ENCODE data around the gene TOB2.

Gene TOB2, protein sequence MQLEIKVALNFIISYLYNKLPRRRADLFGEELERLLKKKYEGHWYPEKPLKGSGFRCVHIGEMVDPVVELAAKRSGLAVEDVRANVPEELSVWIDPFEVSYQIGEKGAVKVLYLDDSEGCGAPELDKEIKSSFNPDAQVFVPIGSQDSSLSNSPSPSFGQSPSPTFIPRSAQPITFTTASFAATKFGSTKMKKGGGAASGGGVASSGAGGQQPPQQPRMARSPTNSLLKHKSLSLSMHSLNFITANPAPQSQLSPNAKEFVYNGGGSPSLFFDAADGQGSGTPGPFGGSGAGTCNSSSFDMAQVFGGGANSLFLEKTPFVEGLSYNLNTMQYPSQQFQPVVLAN

DNA sequence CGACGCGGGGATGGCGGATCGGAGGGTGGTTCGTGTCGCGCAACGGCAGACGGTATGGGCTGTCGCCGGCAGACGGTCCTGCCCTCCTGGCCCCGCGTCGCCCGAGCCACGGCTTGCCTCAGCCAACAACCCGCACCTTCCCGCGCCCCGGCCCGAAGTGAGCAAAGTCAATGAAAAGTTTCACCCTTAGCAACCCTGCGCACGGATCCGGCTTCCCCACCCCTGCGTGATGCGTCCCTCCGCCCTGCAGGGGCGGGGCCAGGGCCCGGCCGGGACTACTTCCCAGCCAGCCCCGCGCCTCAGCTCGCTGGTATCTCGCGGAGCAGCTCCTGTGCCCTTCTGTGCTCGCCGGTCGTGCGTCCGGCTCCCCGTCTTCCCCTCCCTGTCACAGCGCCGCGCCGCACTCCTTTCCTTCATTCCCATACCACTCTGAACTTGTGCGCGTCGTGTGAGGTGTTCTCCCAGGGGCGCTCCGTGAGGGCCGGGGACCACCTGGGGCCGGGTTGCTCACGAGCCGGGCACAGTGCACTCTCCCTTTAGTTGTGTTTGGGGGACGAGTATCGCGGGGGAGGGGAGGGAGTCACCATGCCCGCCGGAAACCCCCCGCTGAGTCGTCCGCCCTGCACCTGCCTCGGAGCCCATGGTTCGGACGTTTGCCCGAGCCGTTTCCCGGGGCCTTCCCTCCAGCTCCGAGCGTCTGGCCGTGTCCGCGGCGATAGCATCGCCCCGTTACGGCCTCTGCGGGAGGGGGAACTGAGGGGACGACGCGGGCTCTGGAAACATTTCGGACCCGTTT, at the start of gene TOB2:
Gene TOB2, minus strand, starts transcription at position 163 of the 796 bp plus-strand sequence. CDS start 9,456 bp downstream, outside the sequence.
- DNase-seq, result peak; percentile 96

DNA sequence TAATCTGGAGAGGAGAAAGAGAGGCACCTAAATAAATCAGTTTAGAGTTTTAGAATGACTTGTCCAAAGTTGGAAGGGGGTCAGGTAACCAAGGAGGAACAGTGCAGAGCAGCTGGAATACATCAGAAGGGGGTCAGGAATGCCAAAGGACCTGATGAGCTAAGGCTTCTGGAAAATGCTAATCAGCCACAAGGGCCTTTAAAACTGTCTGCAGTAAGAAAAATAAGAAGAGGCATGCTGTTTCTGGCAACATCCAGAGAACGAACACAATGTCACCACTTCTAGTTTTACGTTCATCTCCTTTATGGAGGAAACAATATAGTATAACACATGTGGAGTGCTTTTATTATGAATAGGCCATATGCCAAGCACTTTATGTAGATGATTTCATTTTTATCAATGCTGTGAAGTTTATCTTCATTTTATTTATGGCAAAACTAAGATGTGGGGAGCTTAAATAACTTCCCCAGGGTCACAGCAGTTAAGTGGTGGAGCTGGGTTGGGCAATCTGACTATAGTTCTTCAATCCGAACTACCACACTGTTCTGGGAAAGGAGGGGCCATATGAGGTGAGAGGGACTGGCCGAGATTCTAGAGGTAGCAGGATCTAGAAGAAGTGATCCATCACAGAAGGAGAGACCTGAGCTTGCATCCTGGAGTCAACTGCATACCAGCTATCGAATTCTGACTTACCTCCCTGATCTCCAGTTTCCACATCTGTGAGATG, 44.9 kb upstream of the TOB2 start:
- DNase-seq, result no peak

DNA sequence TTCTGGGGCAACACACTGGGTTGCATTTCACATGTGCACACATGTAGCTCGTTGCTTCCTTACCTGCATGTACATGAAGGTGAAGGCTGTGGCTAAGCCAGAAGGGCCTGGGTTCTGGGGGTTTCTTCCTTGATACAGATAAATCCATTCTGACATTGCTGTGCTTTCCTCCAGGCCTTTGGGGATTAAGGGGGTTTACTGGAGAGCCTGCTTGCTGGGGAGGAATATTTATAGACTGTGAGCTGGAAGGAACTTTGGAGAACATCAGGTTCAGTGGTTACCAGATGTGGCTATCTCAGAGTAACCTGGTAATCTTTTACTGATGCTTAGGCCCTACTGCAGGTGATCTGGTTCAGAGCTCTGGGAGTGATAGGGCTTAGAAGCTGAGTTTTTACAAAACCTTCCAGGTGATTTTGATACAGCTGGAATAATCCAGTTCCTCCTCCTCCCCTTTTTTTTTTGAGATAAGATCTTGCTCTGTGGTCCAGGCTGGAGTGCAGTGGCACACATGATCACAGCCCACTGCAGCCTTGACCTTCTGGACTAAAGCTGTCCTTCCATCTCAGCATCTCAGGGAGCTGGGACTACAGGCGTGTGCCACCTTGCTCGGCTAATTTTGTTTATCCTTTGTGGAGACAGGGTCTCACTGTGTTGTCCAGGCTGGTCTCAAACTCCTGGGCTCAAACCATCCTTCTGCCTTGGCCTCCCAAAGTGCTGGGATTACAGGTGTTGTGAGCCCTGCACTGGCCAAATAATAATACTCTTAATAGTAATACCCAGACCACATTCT, 42.2 kb upstream of the TOB2 start:
- DNase-seq, result no peak

DNA sequence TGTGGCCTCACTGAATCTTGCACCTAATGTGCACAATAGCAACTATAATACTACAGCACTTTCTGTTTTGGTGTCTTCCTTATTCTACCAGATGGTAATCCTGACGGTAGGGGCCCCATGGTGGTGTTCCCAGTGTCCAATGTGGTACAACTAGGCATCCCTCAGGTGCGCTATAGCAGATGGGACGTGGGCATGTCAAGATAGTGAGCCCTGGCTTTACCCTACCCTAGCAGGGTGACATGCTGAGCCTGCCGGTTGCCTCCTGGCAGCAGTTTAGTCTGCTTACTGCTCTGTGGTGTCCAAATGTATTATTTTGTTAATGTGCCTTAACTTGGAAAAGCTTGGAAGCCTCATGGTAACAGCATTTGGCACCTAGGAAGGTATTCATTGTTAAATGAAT, 41.5 kb upstream of the TOB2 start:
- DNase-seq, result no peak

DNA sequence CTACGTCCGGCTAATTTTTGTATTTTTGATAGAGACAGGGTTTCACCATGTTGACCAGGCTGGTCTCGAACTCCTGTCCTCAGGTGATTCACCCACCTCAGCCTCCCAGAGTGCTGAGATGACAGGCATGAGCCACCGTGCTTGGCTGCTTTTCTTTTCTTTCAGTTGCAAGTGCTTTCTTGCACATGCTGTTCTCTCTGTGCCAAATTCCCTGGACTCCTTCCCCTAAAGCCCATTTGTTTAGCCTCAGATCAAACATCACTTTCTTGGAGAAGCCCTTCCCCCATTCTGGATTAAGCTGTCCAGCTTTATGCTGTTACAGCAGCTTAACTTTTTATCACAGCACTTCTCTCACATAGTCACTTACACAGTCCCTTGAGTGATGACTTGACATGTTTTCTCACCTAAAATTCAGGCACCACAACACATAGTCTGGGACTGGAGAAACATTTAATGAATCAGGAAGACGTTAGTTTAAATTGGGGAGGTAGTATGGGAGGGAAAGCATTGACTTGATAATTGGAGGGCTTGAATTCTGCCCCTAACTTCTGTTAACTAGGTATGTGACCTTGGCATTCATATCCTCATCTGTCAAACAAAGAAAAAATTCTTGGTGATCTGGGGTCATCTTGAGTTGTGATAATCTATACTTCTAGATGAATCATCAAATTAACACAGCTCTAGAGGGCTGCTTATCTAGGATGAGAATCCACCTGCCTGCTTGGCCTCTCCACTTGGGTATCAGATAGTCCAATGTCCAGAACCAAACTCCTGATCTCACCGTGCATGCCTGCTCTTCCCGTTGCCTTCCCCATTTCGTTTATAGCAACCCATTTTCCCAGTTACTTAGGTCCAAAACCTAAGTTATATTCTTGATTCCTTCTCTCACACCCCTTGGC, 40.7 kb upstream of the TOB2 start:
- DNase-seq, result no peak

DNA sequence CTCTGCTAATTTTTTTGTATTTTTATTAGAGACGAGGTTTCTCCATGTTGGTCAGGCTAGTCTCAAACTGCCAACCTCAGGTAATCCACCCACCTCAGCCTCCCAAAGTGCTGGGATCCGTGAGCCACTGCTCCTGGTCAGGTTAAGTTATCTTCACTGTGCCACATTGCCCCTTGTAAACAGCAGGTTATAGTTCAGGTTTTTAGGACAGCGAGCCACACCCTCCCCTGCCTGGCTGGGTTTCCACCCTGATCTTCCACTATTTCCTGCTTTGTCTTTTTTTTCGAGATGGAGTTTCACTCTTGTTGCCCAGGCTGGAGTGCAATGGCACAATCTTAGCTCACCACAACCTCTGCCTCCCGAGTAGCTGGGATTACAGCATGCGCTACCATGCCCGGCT, 38.4 kb upstream of the TOB2 start:
- no peak for DNase-seq

DNA sequence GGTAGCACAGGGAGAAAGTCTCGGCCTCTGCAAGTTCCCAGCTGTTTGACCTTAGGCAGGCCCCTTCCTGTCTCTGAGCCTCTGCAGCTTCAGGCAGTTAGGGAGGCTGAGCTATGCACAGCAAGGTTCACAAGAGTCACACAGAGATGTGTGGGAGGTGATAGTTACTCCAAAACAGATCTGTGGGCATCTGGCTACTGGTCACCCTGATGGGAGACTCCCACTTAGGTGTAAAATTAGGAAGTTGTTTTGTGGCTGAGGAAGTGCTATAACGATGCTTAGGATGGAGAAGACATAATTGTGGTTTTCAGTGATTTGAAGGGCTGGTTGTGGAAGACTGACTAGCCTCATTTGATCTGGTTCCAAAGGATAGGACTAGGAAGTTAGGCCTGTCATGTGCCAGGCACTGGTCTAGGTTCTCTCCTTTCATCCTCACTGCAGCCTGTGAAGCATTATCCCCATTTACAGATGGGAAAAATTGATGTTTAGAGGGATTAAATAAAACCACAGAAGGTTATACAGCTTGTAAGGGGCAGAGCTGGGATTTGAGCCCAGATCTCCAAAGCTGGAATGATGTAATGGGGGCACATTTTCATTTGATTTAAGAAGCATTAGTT, 35.8 kb upstream of the TOB2 start:
- no peak for DNase-seq

DNA sequence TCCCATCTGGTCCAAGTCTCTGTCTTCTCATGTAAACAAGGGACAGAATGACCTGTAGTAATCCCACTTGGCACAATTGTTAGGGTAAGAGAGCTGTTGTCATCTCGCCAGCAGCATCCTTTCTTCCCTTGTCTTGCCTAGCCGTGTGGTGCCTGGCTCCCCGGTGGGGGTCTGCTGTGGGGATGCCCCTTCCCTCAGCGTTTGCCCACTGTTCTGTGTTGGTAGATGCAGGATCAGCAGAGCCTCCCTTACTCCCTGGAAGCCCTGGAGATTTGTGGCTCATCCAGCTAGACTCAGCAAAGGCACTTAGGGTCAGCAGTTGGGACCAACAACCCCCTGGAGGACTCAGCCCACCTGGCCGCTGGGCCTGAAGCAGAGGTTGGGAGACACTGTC, 35.3 kb upstream of the TOB2 start:
- DNase-seq, result no peak

DNA sequence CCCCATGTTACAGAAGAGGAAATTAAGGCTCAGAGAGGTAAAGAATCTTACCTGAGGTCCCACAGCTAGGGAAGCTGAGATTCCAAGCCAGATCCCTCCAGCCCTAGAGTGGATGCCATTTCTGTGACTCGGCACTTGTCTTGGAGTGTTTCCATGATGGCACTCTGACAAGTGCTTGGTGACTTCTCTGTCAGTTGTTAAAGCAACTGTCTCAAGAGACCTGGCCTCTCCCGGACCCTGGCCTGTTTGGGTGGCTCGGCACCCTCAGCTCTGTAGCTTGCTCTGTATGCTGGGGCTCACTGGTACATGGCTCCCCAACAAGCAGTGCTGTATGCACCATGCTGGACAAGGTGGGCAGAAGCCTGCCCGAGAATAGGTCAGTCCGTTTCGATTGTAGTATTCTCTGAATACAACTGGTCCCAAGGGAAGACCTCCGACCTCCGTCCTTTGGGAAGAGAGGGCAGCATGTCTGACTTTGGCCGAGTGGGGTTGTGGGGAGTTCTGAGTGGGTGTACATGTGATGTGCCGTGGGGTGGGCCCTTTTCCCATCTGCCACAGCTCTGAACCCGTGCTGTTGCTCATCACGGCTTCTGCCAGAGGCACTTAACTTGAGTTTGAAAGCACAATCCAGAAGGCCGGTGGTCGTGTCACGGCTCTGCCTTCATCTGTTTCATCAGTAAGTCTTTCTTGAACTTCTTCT, 34.7 kb upstream of the TOB2 start:
- DNase-seq, result no peak

DNA sequence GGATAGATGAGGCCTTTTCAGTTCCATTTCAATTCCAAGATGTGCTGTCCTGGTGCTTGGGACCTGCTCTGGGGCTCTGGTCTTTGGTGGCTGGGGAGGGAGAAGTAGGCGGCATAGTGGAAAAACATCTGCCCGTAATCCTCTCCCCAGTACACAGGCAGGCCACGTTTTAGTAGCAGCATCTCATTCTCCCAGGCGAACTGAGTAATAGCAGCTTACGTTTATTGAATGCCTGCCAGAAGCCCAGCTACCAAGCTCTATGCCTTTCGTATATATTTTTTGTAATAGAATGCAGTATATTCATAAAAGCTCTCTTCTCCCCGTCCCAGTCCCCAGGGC, 33.8 kb upstream of the TOB2 start:
- no peak for DNase-seq

DNA sequence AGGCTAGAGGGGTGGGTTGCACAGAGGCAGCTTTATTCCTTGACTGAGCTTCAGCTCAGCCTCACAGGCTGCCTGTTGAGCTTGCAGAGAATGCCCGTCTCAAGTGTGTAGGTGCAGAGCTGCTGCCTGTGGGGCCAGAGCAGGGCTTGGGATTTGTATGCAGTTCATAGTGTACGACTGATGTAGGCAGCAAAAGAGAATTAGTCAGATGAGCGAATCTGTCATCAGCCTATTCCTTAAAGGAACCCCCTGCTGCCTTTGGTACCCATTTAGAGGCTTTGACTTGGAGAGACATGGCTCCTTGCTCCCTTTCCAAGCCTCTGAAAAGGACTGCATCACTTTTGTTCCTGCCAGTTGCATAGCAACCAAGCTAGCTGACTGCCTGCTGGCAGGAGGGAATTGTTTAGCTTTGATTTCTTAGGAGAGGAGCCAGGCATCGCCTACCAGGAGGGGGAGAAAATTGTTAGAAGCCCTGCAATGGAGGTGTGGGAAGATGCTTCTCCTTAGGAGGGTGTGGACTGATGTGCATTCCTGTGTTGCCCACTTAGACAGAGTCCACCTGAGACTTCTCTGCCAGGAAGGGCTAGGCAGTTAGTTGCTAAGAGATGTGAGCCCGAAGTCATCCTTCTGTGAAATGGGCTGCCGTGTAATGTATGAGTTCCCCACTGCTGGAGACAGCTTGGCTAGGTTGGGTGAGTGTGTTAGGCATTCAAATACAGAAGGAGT, 33.2 kb upstream of the TOB2 start:
- DNase-seq, result no peak

DNA sequence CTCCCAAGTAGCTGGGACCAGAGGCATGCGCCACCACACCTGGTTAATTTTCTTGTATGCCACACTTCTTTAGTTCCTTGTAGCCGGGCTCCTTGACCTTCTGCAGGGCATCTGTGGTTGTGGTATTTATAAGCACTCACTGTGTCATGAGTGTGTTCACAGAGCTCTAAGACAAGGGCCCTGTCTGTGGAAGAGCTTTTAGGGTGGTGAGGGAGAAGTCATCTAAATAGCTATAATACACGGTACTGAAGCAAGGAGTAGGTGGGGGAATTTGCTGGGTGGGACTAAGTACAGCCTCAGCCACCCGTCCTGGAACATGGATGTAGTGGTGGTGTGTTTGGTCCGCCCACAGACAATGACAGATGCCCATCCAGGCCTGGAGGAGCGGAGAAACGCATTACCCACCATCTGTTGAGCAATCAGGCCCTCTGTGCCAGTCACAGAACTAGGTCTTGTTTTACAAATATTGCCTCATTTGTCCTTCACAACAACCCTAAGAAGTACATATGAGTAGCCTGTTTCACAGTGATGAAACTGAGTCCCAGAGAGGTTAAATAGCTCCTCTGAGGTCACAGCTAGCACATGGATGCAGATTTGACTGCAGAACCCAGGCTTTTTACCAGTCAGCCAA, 32.4 kb upstream of the TOB2 start:
- DNase-seq, result no peak

DNA sequence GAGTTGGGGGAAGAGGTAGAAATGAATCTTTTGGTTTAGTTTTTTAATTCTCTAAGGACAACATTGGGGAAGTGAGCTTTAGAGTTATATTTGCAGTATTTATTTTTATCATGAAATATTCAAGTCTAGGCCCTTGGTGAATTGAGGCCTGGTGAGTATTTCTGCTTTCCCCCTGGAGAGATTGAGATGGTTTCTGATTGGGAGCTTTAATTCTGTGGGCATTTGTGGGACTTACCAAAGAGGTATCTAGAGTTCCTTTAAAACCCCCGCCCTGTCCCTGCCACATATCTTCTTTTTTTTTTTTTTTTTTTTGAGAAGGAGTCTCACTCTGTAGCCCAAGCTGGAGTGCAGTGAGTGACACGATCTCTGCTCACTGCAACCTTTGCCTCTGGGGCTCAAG, 31.9 kb upstream of the TOB2 start:
- DNase-seq, result no peak

DNA sequence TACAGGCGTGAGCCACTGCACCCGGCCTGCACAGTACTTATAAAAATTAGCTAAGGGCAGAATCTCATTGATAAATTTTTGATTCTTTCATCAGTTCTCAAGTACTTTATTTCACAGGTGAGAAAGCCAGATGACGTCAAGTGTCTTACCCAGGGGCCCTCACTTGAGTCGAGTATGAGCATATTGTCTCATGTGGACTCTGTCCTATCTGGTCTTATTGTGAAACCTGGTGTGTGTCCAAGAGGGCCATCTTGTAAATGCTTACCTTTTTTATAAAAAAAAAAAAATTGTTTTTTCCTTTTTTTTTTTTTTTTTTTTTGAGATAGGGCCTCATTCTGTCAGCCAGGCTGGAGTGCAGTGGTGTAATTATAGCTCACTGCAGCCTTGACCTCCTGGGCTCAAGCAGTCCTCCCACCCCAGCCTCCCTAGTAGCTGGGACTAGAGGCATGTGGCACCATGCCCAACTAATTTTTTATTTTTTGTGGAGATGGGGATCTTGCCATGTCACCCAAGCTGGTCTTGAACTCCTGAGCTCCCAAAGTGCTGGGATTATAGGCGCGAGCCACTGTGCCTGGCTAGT, 28.4 kb upstream of the TOB2 start:
- DNase-seq, result no peak

DNA sequence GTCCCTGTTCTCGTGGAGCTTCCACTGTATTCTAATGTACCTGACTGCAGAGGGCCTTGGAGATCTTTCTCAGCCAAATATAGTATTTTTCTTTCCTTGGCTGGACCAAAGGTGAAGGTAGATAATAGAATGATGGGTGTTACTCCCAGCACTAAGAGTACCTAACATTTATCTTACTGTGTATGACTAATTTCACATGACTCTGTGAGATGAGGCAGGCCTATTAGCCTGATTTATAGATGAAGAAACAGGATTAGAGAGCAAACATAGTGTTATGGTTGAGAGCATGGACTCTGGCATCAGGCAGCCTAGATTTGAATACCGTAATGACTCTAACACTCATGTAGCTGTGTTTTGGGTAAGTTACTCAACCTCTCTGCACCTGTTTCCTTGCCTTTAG, 25.0 kb upstream of the TOB2 start:
- DNase-seq, result no peak

DNA sequence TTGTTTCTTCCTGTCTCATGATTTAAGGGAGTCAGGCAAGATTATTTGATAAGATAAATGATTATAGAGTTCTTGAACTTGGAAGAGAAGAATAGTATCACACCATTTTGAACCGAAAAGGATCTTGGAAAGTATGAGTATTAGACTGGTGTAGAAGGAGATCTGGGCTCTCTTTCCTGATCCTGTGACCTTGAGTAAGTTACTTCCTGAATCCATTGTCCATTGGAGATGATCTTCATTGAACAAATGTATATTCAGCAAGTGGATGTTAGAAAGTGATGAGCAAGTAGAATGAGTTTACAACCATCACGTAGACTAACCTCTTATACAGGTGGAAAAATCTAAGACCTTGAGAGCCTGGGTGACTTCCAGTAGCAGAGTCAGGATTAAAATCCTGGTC, 24.3 kb upstream of the TOB2 start:
- no peak for DNase-seq

DNA sequence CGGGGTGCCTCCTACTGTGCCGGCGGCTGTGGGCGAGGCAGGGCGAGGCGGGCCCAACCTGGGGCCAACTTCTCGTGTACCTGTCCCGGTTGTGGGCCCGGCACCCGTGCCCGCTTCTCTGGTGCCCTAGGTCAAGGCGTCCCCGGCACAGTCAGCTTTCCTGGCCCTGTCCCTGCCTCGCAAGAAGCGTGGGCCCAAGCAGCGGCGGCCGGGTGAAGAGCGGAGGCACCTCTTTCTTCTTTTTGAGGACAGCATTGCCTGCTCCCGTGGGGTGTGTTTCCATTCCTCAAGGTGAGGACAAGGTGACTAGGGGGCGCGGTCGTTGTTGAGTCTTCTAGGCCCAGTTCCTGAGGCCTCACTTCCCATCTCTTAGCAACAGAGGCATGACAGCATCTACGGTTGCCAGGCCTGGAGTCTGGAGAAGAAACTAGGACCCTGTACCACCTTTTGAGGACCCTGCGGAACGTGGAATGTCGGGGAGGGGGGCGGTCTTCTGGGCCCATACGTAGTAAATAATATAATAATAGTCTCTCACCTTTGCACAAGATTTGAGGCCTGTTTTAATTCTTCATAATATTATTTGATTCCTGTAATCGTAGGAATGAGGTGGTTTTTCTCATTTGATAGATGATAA, 22.7 kb upstream of the TOB2 start:
- no peak for DNase-seq

DNA sequence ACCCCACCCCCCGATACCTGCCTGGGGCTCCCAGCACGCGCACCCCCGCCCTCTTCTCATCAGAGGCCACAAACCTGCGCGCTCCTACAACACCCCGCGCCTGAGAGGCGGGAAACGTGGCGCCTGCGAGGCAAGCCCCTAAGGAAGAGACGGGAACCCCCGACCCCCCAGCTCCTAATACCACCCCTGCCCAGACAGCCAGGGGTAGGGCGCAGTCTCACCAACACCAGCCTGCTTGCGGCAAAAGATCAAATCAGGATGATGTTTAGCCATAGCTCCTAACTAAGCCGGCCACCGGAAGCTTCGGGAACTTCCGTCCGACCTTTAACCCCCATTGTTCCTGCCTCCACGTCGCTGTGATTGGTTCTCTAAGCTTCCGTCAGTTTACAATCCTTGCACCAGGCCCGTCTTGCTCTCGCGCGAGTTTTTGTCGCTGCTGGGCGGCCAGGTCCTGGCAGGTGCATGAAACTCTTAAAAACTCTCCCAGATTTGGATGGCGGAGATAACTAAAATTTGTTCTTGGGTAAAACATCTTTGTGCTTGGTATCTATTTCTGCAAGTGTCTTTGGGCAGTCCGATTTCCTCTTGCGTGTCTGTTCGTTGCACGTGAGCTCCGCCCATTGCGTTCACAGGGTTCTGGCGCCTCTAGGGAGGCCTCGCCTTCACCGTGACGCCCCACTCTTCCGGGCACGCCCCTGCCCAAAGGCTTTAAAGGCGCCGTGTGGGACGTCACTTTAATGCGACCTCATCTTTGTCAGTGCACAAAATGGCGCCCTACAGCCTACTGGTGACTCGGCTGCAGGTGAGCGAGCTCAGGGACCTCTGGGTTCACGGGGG, 22.0 kb upstream of the TOB2 start, which contains the start of the genes ACO2 and PHF5A:
Gene ACO2, plus strand, starts transcription at position 737 of the 837 bp plus-strand sequence. Its CDS starts 30 bp downstream, at position 767.
Gene PHF5A, minus strand, starts transcription at position 312 of the 837 bp plus-strand sequence. Its CDS starts 39 bp downstream, at position 273.
- DNase-seq, result peak; percentile 98

Data from CD4-positive, alpha-beta T cell treated with Interleukin-17A for 1 hour (primary cell).